ENCODE measurements around the gene ENTPD1.
"Not testable (repeated sequence)": the region's sequence is repeated elsewhere in the genome, so short reads cannot be mapped to it uniquely, and the experiment has no call there.

The ENTPD1 gene

GRCh38 chr10:95909561-95909960 is 153.6 kb downstream of the ENTPD1 start:
- DNase-seq (ENCODE audit: extremely low read depth in 1 of 2, low read depth in 1 of 2) = no peak

DNA sequence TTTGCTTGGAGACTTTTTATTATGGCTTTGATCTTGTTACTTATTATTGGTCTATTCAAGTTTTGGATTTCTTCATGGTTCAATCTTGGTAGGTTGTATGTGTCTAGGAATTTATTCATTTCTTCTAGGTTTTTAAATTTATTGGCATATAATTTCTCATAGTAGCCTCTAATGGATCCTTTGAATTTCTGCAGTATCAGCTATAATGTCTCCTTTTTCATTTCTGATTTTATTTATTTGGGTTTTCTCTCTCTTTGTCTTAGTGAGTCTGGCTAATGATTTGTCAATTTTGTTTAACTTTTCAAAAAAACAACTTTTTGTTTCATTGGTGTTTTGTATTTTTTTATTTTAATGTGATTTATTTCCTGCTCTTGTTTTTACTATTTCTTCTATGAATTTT is 160.1 kb downstream of the ENTPD1 start:
- DNase-seq (ENCODE audit: extremely low read depth in 1 of 2, low read depth in 1 of 2) = not testable (repeated sequence)

Data from activated CD8-positive, alpha-beta memory T cell treated with anti-CD3 and anti-CD28 coated beads for 1 hour (primary cell).